Activated CD8-positive, alpha-beta T cell treated with anti-CD3 and anti-CD28 coated beads for 36 hours (primary cell): Measurements from ENCODE around the gene HS3ST6. TPM values are rescaled to one million over a fixed set of nuclear protein-coding genes. Genes with fewer than 3 reads are reported as not detected.

Experiments
- ATAC-seq: fragments of 200-7000 bp; cut with Tn5 transposase; one replicate; pipeline ENCODE4 v1.10.0; 2021; ENCODE audit warnings: mild to moderate bottlenecking, moderate library complexity
- CTCF ChIA-PET: fragments of 350-600 bp; sonication (Branson Sonifier 250); formaldehyde crosslinking; loops from one replicate; lab custom pipeline; 2021; ENCODE audit warnings: antibody characterized with exemption; lab: Charles Lee
- POLR2A ChIA-PET: fragments of 350-600 bp; sonication (Branson Sonifier 250); formaldehyde crosslinking; loops from one replicate; lab custom pipeline; 2021; ENCODE audit warnings: antibody characterized with exemption; lab: Charles Lee
- DNase-seq: peaks from one replicate; pipeline ENCODE4 v3.0.0-alpha.2; 2020
- H3K27ac Mint-ChIP-seq: one replicate; pipeline ENCODE4 v1.8.0; 2021; ENCODE audit warnings: mild to moderate bottlenecking, mixed read lengths
- H3K27me3 Mint-ChIP-seq: one replicate; pipeline ENCODE4 v1.8.0; 2021; ENCODE audit warnings: mixed read lengths
- H3K36me3 Mint-ChIP-seq: one replicate; pipeline ENCODE4 v1.8.0; 2021; ENCODE audit warnings: low read depth, mixed read lengths
- H3K4me1 Mint-ChIP-seq: one replicate; pipeline ENCODE4 v1.8.0; 2021; ENCODE audit warnings: low read depth, mixed read lengths
- H3K4me3 Mint-ChIP-seq: one replicate; pipeline ENCODE4 v1.8.0; 2021; ENCODE audit warnings: mild to moderate bottlenecking, moderate library complexity, mixed read lengths
- H3K9me3 Mint-ChIP-seq: one replicate; pipeline ENCODE4 v1.8.0; 2021; ENCODE audit warnings: mixed read lengths
- intact Hi-C: fragments of 100-400 bp; cut with micrococcal nuclease; formaldehyde crosslinking; loops from one replicate; pipeline ENCODE4 v1.10.0; 2022
- total RNA-seq, 2 experiments: library from RNA; stranded (reverse); gene quantifications; one replicate each; pipeline ENCODE4 v1.2.3, GENCODE V29; 2021
- TF ChIP-seq, protein P1 (sequence below): fragments of 200-600 bp; IDR thresholded peaks from one replicate; pipeline ENCODE4 v1.8.0; 2022; ENCODE audit warnings: antibody characterized with exemption, mild to moderate bottlenecking

Gene HS3ST6
- total RNA-seq, 2 experiments from 2014 or later: not detected

DNA sequence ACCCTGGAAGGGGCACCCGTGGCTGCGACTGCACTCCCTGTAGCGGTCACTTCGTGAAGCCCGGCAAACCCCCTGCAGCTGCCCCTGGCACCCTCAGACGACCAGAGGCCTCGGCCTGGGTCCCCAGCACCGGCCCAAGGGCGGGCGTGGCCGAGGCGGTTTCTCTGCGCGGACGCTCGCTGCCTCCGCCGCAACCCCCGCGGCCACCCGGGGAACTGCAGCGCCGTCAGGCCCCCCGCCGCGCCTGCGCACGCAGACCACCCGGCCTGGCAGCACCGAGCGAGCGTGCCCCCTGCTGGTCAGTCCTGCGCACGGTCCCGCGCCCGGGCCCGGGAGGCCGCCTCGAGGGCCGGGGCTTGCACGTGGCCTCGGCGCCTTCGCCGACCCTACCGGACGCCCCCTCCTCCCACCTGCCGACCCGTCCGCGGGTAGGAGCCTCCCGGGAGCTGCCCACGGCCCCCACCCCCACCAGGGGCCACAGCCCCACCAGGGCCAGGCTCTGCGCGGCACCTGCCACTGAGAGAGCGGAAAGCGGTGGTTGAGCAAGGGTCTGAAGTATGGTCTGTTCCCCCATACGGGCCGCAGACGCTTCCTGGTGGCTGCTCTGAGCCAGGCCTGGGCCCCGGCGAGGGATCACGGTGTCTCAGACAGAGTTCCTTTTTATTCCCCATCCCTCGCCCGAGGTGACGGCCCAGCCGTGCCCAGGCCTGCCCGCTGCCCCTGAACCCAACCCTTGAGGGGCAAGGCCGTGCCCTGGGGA is 11.5 kb upstream of the HS3ST6 start:
- Mint-ChIP-seq H3K36me3 (no peaks in the 10 kb centered on the region), H3K9me3 (no peaks in the 10 kb centered on the region), H3K4me1 (peaks cover 2% of the 10 kb centered on the region), H3K27me3 (no peaks in the 10 kb centered on the region), H3K4me3 (peak overlapping the region; percentile 67), H3K27ac (no peak overlapping the region)
- intact Hi-C loops: no loop called here
- CTCF ChIA-PET: interaction anchor here (0.6 to 3.8 kb wide), 23 partner anchors 8 to 458 kb away, joined by 3 to 29 read pairs (median 4); partner anchors contain the start of genes FAHD1, HAGH, NUBP2 and SPSB3
- DNase-seq: peak; percentile 92
- peak; percentile 98 for ATAC-seq
- TF ChIP-seq, protein P1, sequence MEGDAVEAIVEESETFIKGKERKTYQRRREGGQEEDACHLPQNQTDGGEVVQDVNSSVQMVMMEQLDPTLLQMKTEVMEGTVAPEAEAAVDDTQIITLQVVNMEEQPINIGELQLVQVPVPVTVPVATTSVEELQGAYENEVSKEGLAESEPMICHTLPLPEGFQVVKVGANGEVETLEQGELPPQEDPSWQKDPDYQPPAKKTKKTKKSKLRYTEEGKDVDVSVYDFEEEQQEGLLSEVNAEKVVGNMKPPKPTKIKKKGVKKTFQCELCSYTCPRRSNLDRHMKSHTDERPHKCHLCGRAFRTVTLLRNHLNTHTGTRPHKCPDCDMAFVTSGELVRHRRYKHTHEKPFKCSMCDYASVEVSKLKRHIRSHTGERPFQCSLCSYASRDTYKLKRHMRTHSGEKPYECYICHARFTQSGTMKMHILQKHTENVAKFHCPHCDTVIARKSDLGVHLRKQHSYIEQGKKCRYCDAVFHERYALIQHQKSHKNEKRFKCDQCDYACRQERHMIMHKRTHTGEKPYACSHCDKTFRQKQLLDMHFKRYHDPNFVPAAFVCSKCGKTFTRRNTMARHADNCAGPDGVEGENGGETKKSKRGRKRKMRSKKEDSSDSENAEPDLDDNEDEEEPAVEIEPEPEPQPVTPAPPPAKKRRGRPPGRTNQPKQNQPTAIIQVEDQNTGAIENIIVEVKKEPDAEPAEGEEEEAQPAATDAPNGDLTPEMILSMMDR: peak; percentile 98
- POLR2A ChIA-PET: interaction anchor here (0.6 to 1.6 kb wide), 4 partner anchors 22 to 579 kb away, joined by 3 read pairs; partner anchors contain the start of gene TRAF7

DNA sequence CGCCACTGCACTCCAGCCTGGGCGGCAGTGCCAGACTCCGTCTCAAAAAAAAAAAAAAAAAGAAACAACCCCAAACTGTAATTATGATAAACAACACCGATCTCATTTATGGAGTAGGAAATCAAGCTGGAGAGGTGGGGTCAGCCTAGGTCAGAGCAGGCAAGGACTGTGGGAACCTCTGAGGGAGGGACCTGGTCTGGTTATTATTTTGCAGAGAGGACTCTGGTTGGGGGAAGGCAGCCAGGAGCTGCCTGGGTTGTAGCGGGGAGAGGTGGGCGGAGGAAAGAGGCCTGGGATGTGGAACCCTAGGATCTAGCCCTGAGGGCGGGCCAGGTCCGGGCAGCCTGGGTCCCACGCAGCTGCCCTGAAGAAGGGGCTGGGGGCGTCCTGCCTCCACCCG is 10.9 kb upstream of the HS3ST6 start:
- ChIA-PET POLR2A (interaction anchor here (1.0 kb wide), 1 partner anchor 226 kb away, joined by 3 read pairs; the partner anchor contains the start of gene TRAF7), CTCF (interaction anchor here (0.6 to 3.8 kb wide), 22 partner anchors 9 to 457 kb away, joined by 3 to 29 read pairs (median 4); partner anchors contain the start of genes FAHD1, HAGH, NUBP2 and SPSB3)
- H3K4me3 Mint-ChIP-seq: peak overlapping the region; percentile 67
- peak; percentile 17 for ATAC-seq
- intact Hi-C loops: no loop called here
- peak overlapping the region; percentile 50 for H3K27ac Mint-ChIP-seq
- peak; percentile 37 for DNase-seq
- no peaks in the 10 kb centered on the region for H3K9me3 Mint-ChIP-seq
- H3K27me3 Mint-ChIP-seq: no peaks in the 10 kb centered on the region
- H3K36me3 Mint-ChIP-seq: no peaks in the 10 kb centered on the region
- peaks cover 2% of the 10 kb centered on the region for H3K4me1 Mint-ChIP-seq
- TF ChIP-seq, protein P1: no peak

DNA sequence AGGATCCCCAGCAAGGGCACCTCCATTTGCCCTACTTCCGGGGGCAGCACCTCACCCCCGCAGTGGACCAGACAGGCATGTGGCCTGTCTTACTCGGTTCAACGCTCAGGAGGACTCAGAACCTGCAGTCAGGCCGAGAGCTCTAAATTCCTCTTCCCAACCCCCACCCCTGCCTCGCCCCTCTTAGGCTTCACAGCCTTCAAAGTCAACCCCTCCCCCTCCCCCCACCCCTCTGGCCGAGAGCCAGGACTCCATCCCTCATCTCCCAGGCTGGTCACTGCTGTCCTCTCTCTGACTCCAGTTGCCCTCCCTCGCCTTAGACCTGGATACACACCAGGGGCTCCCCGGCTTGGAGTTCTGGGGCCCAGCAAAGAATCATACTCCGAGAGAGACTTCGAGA is 8.1 kb upstream of the HS3ST6 start:
- no peak overlapping the region for H3K27ac Mint-ChIP-seq
- H3K36me3 Mint-ChIP-seq: no peaks in the 10 kb centered on the region
- H3K4me3 Mint-ChIP-seq: no peak overlapping the region
- intact Hi-C loops: no loop called here
- H3K4me1 Mint-ChIP-seq: peaks cover 2% of the 10 kb centered on the region
- no peaks in the 10 kb centered on the region for H3K9me3 Mint-ChIP-seq
- peaks cover 14% of the 10 kb centered on the region for H3K27me3 Mint-ChIP-seq
- TF ChIP-seq, protein P1: no peak
- DNase-seq: no peak
- CTCF ChIA-PET: no interaction called here
- no peak for ATAC-seq
- POLR2A ChIA-PET: no interaction called here

DNA sequence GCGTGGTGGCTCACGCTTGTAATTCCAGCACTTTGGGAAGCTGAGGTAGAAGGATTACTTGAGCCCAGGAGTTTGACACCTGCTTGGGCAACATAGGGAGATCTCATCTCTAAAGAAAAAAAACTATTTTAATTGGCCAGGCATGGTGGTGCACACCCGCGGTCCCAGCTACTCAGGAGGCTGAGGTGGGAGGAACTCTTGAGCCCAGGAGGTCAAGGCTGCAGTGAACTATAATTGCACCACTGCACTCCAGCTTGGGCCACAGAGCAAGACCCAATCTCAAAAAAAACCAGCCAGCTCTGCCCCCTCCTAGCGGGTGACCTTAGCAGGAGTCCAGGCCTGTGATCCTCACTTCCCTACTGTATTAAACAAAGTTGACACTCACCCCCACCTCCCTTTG is 5.9 kb upstream of the HS3ST6 start:
- ChIA-PET POLR2A (no interaction called here), CTCF (interaction anchor here (0.8 to 1.4 kb wide), 4 partner anchors 45 to 60 kb away, joined by 3 to 6 read pairs (median 3); no protein-coding TSS in a partner anchor)
- Mint-ChIP-seq H3K9me3 (no peaks in the 10 kb centered on the region), H3K4me3 (no peak overlapping the region), H3K27ac (no peak overlapping the region), H3K36me3 (no peaks in the 10 kb centered on the region), H3K4me1 (peaks cover 1% of the 10 kb centered on the region), H3K27me3 (peaks cover 26% of the 10 kb centered on the region)
- ATAC-seq: no peak
- intact Hi-C loops: no loop called here
- TF ChIP-seq, protein P1: no peak
- no peak for DNase-seq
